ENCODE results near the gene MMEL1. TPM values are rescaled to one million over a fixed set of nuclear protein-coding genes. Genes with fewer than 3 reads are reported as not detected.

The MMEL1 gene
- polyA plus RNA-seq, 1 of the 3 experiments (the other 2 are of a cell fraction), result 0.16 TPM

GRCh38 chr1:2587071-2587859 is 45.6 kb downstream of the MMEL1 start:
- Histone ChIP-seq H3K9me3 (no peaks in the 10 kb centered on the region), H3K79me2 (ENCODE audit: insufficient read depth) (peaks cover 6% of the 10 kb centered on the region; the same call in 1 of the 2 replicates), H3K9ac (peak overlapping the region; percentile 66), H3K4me2 (peak overlapping the region; percentile 96), H4K20me1 (ENCODE audit: insufficient read depth) (no peaks in the 10 kb centered on the region), H3F3A (replicated peaks; ENCODE audit: insufficient read depth) (peaks cover 6% of the 10 kb centered on the region), H3K27me3 (ENCODE audit: insufficient read depth) (no peaks in the 10 kb centered on the region), H2AFZ (ENCODE audit: low read depth) (no peak overlapping the region), H3K4me3 (ENCODE audit: low read depth in 2 of 2, low read length in 1 of 2) (peak overlapping the region; percentile 70 to 86), H3K4me1 (ENCODE audit: control insufficient read depth in 1 of 2, insufficient read depth in 2 of 2, low read depth in 1 of 2, low read length in 1 of 2) (peaks cover 0 to 29% of the 10 kb centered on the region in 2 experiments; a peak in 1 of 4 replicates), H3K36me3 (replicated peaks in 1 of 2; ENCODE audit: control insufficient read depth in 1 of 2, insufficient read depth in 2 of 2, low read length in 1 of 2) (peaks cover 0 to 5% of the 10 kb centered on the region in 2 experiments), H3K9me2 (no peaks in the 10 kb centered on the region), H3K27ac (ENCODE audit: low read depth in 2 of 2, low read length in 1 of 2) (peak overlapping the region in 1 of 2 experiments; percentile 91; a peak in 2 of 4 replicates)
- 19% methylated on average over 13 of the region's 52 CpGs for WGBS (ENCODE audit: low lambda C conversion rate)
- POLR2A ChIA-PET, result interaction anchor here (0.8 to 1.7 kb wide), 2 partner anchors 23 to 24 kb away, joined by 3 to 5 read pairs; no protein-coding TSS in a partner anchor
- TF ChIP-seq ZBTB33 (IDR thresholded peaks at IDR 0.05; ENCODE audit: borderline replicate concordance, low read depth) (no peak), ELF1 (IDR thresholded peaks at IDR 0.05) (no peak), MAX (IDR thresholded peaks at IDR 0.05; ENCODE audit: low read depth) (0 out of 2 replicates have a peak, but pooled peaks have one; percentile 5), NRF1 (IDR thresholded peaks at IDR 0.05; ENCODE audit: low read depth, low read length) (0 out of 2 replicates have a peak, but pooled peaks have one; percentile 7), MXI1 (IDR thresholded peaks at IDR 0.05; ENCODE audit: low read depth, low read length) (peak; percentile 40)
- peak; percentile 77 for DNase-seq
- CTCF ChIA-PET, result interaction anchor here (0.9 to 3.0 kb wide), 5 partner anchors 39 to 392 kb away, joined by 3 to 13 read pairs (median 3); partner anchors contain the start of gene FAAP20

- H3K9me2 ChIP-seq, result no peaks in the 10 kb centered on the region
- WGBS (ENCODE audit: low lambda C conversion rate), result 1% methylated on average over 37 of the region's 107 CpGs
- peak within 1 kb of the TSS; percentile 96 for H3K4me2 ChIP-seq
- peak within 1 kb of the TSS; percentile 63 for H2AFZ ChIP-seq (ENCODE audit: low read depth)
- ChIA-PET CTCF (interaction anchor here (0.9 to 3.0 kb wide), 7 partner anchors 38 to 392 kb away, joined by 3 to 13 read pairs (median 3); partner anchors contain the start of gene FAAP20), POLR2A (interaction anchor here (0.6 to 1.7 kb wide), 6 partner anchors 24 to 195 kb away, joined by 3 to 5 read pairs (median 4); partner anchors contain the start of gene RER1)
- no peaks in the 10 kb centered on the region for H4K20me1 ChIP-seq (ENCODE audit: insufficient read depth)
- H3K9ac ChIP-seq, result peak within 1 kb of the TSS; percentile 77
- peaks cover 6% of the 10 kb centered on the region; the same call in 1 of the 2 replicates for H3K79me2 ChIP-seq (ENCODE audit: insufficient read depth)
- H3K27ac ChIP-seq (ENCODE audit: low read depth in 2 of 2, low read length in 1 of 2), result peak within 1 kb of the TSS; percentile 45 to 91
- no peaks in the 10 kb centered on the region for H3K27me3 ChIP-seq (ENCODE audit: insufficient read depth)
- H3K4me1 ChIP-seq (ENCODE audit: control insufficient read depth in 1 of 2, insufficient read depth in 2 of 2, low read depth in 1 of 2, low read length in 1 of 2), result peaks cover 0 to 29% of the 10 kb centered on the region in 2 experiments; a peak in 1 of 4 replicates
- peaks cover 6% of the 10 kb centered on the region for H3F3A ChIP-seq (replicated peaks; ENCODE audit: insufficient read depth)
- H3K4me3 ChIP-seq (ENCODE audit: low read depth in 2 of 2, low read length in 1 of 2), result peak within 1 kb of the TSS; percentile 70 to 86
- H3K36me3 ChIP-seq (replicated peaks in 1 of 2; ENCODE audit: control insufficient read depth in 1 of 2, insufficient read depth in 2 of 2, low read length in 1 of 2), result peaks cover 0 to 5% of the 10 kb centered on the region in 2 experiments
- no peaks in the 10 kb centered on the region for H3K9me3 ChIP-seq
- peak; percentile 99 for DNase-seq
- TF ChIP-seq YY1 (IDR thresholded peaks at IDR 0.05; ENCODE audit: low read depth) (peak; percentile 57; the same call in 1 of the 2 replicates), CTCF (IDR thresholded peaks at IDR 0.05) (no peak), EZH2phosphoT487 (IDR thresholded peaks at IDR 0.05; ENCODE audit: borderline replicate concordance, low read depth) (no peak), RXRA (IDR thresholded peaks at IDR 0.05; ENCODE audit: borderline replicate concordance, low read depth) (no peak), FOXM1 (IDR thresholded peaks at IDR 0.05; ENCODE audit: low read depth) (no peak), POLR2AphosphoS5 (IDR thresholded peaks at IDR 0.05; ENCODE audit: low read depth, low read length) (0 out of 2 replicates have a peak, but pooled peaks have one; percentile 36), NFIC (IDR thresholded peaks at IDR 0.05; ENCODE audit: borderline replicate concordance) (no peak), TCF12 (IDR thresholded peaks at IDR 0.05) (no peak), REST (IDR thresholded peaks at IDR 0.05; ENCODE audit: low read depth, low read length) (peak; percentile 75; the same call in 1 of the 2 replicates), MXI1 (IDR thresholded peaks at IDR 0.05; ENCODE audit: low read depth, low read length) (peak; percentile 73; the same call in 1 of the 2 replicates), JUND (IDR thresholded peaks at IDR 0.05) (no peak)
These were observed 46.4 kb downstream of the MMEL1 start, which contains the start of gene PRXL2B for GRCh38 chr1:2586154-2587070. Gene PRXL2B, plus strand, starts transcription at chr1:2586777. Its CDS starts 109 bp downstream, at chr1:2586886.
